ENCODE data around the gene MID1IP1.

The MID1IP1 gene

GRCh38 chrX:38807873-38808272 is 6.6 kb downstream of the MID1IP1 start:
- H3K4me2 ChIP-seq (ENCODE audit: insufficient read depth, low read length) = peak overlapping the region; percentile 73; the same call in 1 of the 2 replicates
- H4K20me1 ChIP-seq (ENCODE audit: insufficient read depth, low read length) = no peaks in the 10 kb centered on the region
- peaks cover 59% of the 10 kb centered on the region for H3K4me1 ChIP-seq (ENCODE audit: insufficient read depth, low read length)
- H3K27ac ChIP-seq (ENCODE audit: low read length) = peak overlapping the region; percentile 100
- H2AFZ ChIP-seq (ENCODE audit: low read depth, low read length) = no peak overlapping the region
- H3K9ac ChIP-seq (ENCODE audit: low read depth, low read length) = 0 out of 2 replicates have a peak overlapping the region, but pooled peaks have one; percentile 93
- peaks cover 47% of the 10 kb centered on the region for H3K79me2 ChIP-seq (ENCODE audit: insufficient read depth, low read length)
- no peak overlapping the region for H3K4me3 ChIP-seq (ENCODE audit: low read depth in 1 of 2, low read length in 2 of 2)
- H3K9me3 ChIP-seq (ENCODE audit: insufficient read depth, low read length, severe bottlenecking) = no peaks in the 10 kb centered on the region
- ATAC-seq (ENCODE audit: insufficient read depth, low read depth) = no peak
- no peaks in the 10 kb centered on the region for H3K27me3 ChIP-seq (ENCODE audit: insufficient read depth, low read length, poor library complexity)
- DNase-seq = no peak
- peaks cover 25% of the 10 kb centered on the region for H3K36me3 ChIP-seq (ENCODE audit: insufficient read depth, low read length)
- TF ChIP-seq EZH2 (IDR thresholded peaks at IDR 0.05; ENCODE audit: borderline replicate concordance, low read depth, low read length, severe bottlenecking) = no peak
- TF ChIP-seq CTCF (IDR thresholded peaks at IDR 0.05; ENCODE audit: borderline replicate concordance, extremely low read depth, low read length, poor library complexity, severe bottlenecking) = no peak

GRCh38 chrX:38811515-38812243 is 10.4 kb downstream of the MID1IP1 start:
- H3K36me3 ChIP-seq (ENCODE audit: insufficient read depth, low read length) = peaks cover 4% of the 10 kb centered on the region
- H3K4me1 ChIP-seq (ENCODE audit: insufficient read depth, low read length) = peaks cover 64% of the 10 kb centered on the region
- DNase-seq = no peak
- no peak overlapping the region for H3K9ac ChIP-seq (ENCODE audit: low read depth, low read length)
- H3K79me2 ChIP-seq (ENCODE audit: insufficient read depth, low read length) = peaks cover 9% of the 10 kb centered on the region
- no peak overlapping the region for H3K4me3 ChIP-seq (ENCODE audit: low read depth in 1 of 2, low read length in 2 of 2)
- ATAC-seq (ENCODE audit: insufficient read depth, low read depth) = no peak
- H4K20me1 ChIP-seq (ENCODE audit: insufficient read depth, low read length) = no peaks in the 10 kb centered on the region
- no peaks in the 10 kb centered on the region for H3K9me3 ChIP-seq (ENCODE audit: insufficient read depth, low read length, severe bottlenecking)
- no peaks in the 10 kb centered on the region for H3K27me3 ChIP-seq (ENCODE audit: insufficient read depth, low read length, poor library complexity)
- no peak overlapping the region for H2AFZ ChIP-seq (ENCODE audit: low read depth, low read length)
- TF ChIP-seq EZH2 (IDR thresholded peaks at IDR 0.05; ENCODE audit: borderline replicate concordance, low read depth, low read length, severe bottlenecking) (no peak), CTCF (IDR thresholded peaks at IDR 0.05; ENCODE audit: borderline replicate concordance, extremely low read depth, low read length, poor library complexity, severe bottlenecking) (no peak)
- peak overlapping the region; percentile 71 for H3K27ac ChIP-seq (ENCODE audit: low read length)
- no peak overlapping the region; the same call in 1 of the 2 replicates for H3K4me2 ChIP-seq (ENCODE audit: insufficient read depth, low read length)

DNA sequence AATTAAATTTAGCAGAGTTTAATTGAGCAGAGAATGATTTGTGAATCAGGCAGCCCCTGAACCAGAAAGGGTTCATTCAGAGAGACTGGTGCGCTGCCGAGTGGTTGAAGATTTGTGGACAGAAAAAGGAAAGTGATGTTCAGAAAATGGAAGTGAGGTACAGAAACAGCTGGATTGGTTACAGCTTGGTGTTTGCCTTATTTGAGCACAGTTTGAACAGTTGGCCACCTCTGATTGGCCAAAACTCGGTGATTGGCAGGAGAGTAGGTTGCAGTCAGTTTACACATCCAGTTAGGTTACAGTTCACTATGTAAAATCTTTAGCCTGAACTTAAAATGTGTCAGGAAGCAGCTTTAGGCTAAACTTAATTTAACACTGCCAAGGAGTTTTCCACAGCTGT is 14.9 kb downstream of the MID1IP1 start:
- Histone ChIP-seq H3K4me1 (ENCODE audit: insufficient read depth, low read length) (peaks cover 42% of the 10 kb centered on the region), H4K20me1 (ENCODE audit: insufficient read depth, low read length) (no peaks in the 10 kb centered on the region), H3K9me3 (ENCODE audit: insufficient read depth, low read length, severe bottlenecking) (no peaks in the 10 kb centered on the region), H3K27me3 (ENCODE audit: insufficient read depth, low read length, poor library complexity) (no peaks in the 10 kb centered on the region), H3K36me3 (ENCODE audit: insufficient read depth, low read length) (no peaks in the 10 kb centered on the region), H3K4me3 (ENCODE audit: low read depth in 1 of 2, low read length in 2 of 2) (no peak overlapping the region), H3K79me2 (ENCODE audit: insufficient read depth, low read length) (no peaks in the 10 kb centered on the region), H2AFZ (ENCODE audit: low read depth, low read length) (no peak overlapping the region), H3K4me2 (ENCODE audit: insufficient read depth, low read length) (no peak overlapping the region), H3K9ac (ENCODE audit: low read depth, low read length) (peak overlapping the region; percentile 46; the same call in 1 of the 2 replicates), H3K27ac (ENCODE audit: low read length) (peak overlapping the region; percentile 91)
- DNase-seq (peak; percentile 27), ATAC-seq (ENCODE audit: insufficient read depth, low read depth) (no peak)
- TF ChIP-seq EZH2 (IDR thresholded peaks at IDR 0.05; ENCODE audit: borderline replicate concordance, low read depth, low read length, severe bottlenecking) (no peak), CTCF (IDR thresholded peaks at IDR 0.05; ENCODE audit: borderline replicate concordance, extremely low read depth, low read length, poor library complexity, severe bottlenecking) (no peak)
